ENCODE measurements around the gene GLT1D1.

DNA sequence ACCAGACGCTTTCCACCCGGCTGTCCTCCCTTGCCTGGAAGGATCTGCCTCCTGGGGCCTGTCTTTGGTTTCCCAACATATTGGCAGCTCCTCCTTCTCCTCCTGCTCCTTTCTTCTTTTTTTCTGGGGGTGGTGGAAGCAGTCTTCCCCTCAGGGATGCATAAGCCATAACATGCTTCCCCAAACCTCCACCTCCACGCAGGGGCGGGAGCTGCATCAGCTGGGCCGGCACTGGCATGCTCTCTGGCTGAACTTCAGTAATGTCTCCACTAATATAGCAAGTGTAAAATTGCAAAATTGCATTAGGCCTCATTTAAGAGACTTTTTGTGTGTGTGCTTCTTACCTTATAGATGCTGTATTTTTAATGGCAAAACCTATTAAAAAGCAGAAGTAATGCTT is 58.6 kb downstream of the GLT1D1 start:
- TF ChIP-seq SP1 (IDR thresholded peaks at IDR 0.05) (no peak), FOXK2 (IDR thresholded peaks at IDR 0.05) (no peak), FOXA1 (IDR thresholded peaks at IDR 0.05) (no peak), LEF1 (IDR thresholded peaks at IDR 0.05; ENCODE audit: borderline replicate concordance) (no peak), ZNF384 (IDR thresholded peaks at IDR 0.05) (no peak), NFRKB (IDR thresholded peaks at IDR 0.05) (no peak), ARNT (IDR thresholded peaks at IDR 0.05) (no peak), BHLHE40 (IDR thresholded peaks at IDR 0.05; ENCODE audit: borderline replicate concordance) (no peak), TARDBP (IDR thresholded peaks at IDR 0.05) (no peak)
- TF ChIP-seq, protein P1, sequence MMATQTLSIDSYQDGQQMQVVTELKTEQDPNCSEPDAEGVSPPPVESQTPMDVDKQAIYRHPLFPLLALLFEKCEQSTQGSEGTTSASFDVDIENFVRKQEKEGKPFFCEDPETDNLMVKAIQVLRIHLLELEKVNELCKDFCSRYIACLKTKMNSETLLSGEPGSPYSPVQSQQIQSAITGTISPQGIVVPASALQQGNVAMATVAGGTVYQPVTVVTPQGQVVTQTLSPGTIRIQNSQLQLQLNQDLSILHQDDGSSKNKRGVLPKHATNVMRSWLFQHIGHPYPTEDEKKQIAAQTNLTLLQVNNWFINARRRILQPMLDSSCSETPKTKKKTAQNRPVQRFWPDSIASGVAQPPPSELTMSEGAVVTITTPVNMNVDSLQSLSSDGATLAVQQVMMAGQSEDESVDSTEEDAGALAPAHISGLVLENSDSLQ (IDR thresholded peaks at IDR 0.05), result no peak
